ENCODE results near the gene LDB2. TPM values are rescaled to one million over a fixed set of nuclear protein-coding genes. Genes with fewer than 3 reads are reported as not detected.

Gene LDB2
- polyA plus RNA-seq, 1 donor: 41.2 TPM

- no peak for DNase-seq
Measured at GRCh38 chr4:16464651-16465050, 433.8 kb downstream of the LDB2 start.

- DNase-seq: no peak
Measured at GRCh38 chr4:16462656-16463055, 435.8 kb downstream of the LDB2 start.

- no peak for DNase-seq
Measured at GRCh38 chr4:16461362-16461761, 437.1 kb downstream of the LDB2 start.

GRCh38 chr4:16457944-16458343 is 440.5 kb downstream of the LDB2 start:
- no peak for DNase-seq

Measured in hindlimb muscle (tissue), 1 donor.